ES-I3 (cell line): Measurements from ENCODE around the gene COL6A3.

Experiments used
- H3K36me3 ChIP-seq: 2 replicates; pipeline ENCODE4 v1.6.1; 2013; ENCODE audit warnings: mild to moderate bottlenecking, low read length, control low read depth, moderate library complexity; ENCODE audit not compliant: insufficient read depth
- H3K4me1 ChIP-seq: 2 replicates; pipeline ENCODE4 v1.6.1; 2013; ENCODE audit warnings: mild to moderate bottlenecking, control low read depth, low read length; ENCODE audit not compliant: insufficient read depth
- H3K9ac ChIP-seq: 2 replicates; pipeline ENCODE4 v1.6.1; 2013; ENCODE audit warnings: low read depth, mild to moderate bottlenecking, low read length, moderate library complexity
- H3K9me3 ChIP-seq: 2 replicates; pipeline ENCODE4 v1.6.1; 2013; ENCODE audit warnings: mild to moderate bottlenecking, low read length, moderate library complexity; ENCODE audit not compliant: control insufficient read depth, insufficient read depth

COL6A3 gene

GRCh38 chr2:237413777-237414661, at the start of gene COL6A3:
Gene COL6A3, minus strand, starts transcription at chr2:237414164. Its CDS starts 17,347 bp downstream, at chr2:237396817.
- Histone ChIP-seq H3K9ac (no peak within 1 kb of the TSS), H3K36me3 (no peaks in the 10 kb centered on the region), H3K9me3 (no peaks in the 10 kb centered on the region), H3K4me1 (no peaks in the 10 kb centered on the region; the same call in 1 of the 2 replicates)

DNA sequence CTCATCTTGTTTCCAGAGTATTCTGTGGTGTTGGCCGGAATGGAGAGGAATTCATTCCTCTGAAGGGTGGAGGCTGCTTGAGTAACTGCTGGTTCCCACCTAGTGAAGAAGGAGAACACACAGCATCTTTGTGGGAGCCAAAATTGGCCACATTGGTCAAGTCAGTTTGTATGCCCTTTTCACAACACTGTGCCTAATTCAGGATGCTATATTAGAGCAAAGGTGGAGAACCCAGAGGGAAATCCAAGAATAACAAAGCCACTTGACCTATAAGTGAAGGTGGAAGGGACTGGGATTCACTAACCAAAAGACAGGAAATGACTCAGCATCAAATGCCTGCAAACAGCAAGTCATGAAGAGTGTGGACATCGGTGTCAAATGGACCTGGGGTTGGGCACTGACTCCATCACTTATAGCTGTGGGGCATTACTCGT, 45.8 kb upstream of the COL6A3 start:
- Histone ChIP-seq H3K9ac (no peak overlapping the region), H3K9me3 (no peaks in the 10 kb centered on the region; the same call in 1 of the 2 replicates), H3K36me3 (no peaks in the 10 kb centered on the region), H3K4me1 (peaks cover 7% of the 10 kb centered on the region; the same call in 1 of the 2 replicates)

DNA sequence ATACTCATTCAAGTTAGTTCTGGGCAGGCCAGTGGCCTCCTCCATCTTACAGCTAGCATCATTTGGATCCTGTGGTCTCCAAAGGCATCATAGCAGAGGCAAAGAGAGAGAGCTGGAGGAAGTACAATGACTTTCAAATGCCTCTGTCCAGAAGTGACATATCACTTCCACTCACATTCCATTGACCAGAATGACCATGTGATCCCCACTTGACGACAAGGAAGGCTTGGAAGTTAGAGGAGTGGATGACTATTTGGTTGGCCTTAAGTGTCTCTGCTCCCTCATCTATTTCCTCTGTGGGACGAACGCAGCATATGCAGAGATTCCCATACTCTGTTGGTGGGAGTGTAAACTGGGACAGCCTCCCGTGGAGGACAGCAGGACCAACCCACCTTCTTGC, 45.3 kb upstream of the COL6A3 start:
- Histone ChIP-seq H3K9me3 (no peaks in the 10 kb centered on the region; the same call in 1 of the 2 replicates), H3K36me3 (no peaks in the 10 kb centered on the region), H3K4me1 (peaks cover 7% of the 10 kb centered on the region; the same call in 1 of the 2 replicates), H3K9ac (no peak overlapping the region)

DNA sequence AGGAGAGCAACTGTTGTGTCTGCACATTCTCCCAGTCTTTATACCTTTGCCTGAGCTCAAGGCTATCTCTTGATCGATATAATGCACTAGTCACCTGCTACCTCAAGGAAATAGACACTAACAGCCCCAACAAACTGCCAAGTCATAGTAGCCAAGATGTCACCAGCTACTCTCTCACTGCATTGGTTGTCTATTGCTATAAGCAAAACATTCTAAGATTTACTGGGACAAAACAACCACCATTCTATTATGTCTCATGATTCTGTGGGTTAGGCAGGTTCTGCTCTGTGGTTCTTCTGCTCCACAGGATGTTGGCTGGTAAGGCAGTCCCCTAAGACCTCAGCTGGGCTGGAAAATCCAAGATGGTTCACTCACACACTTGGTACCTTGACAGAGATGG, 44.6 kb upstream of the COL6A3 start:
- no peak overlapping the region for H3K9ac ChIP-seq
- peaks cover 7% of the 10 kb centered on the region; the same call in 1 of the 2 replicates for H3K4me1 ChIP-seq
- H3K9me3 ChIP-seq: no peaks in the 10 kb centered on the region; the same call in 1 of the 2 replicates
- no peaks in the 10 kb centered on the region for H3K36me3 ChIP-seq

GRCh38 chr2:237457388-237457941, 43.5 kb upstream of the COL6A3 start:
- Histone ChIP-seq H3K9ac (no peak overlapping the region), H3K9me3 (no peaks in the 10 kb centered on the region; the same call in 1 of the 2 replicates), H3K4me1 (peaks cover 8% of the 10 kb centered on the region; the same call in 1 of the 2 replicates), H3K36me3 (no peaks in the 10 kb centered on the region)

- Histone ChIP-seq H3K36me3 (no peaks in the 10 kb centered on the region), H3K9ac (no peak overlapping the region), H3K9me3 (no peaks in the 10 kb centered on the region; the same call in 1 of the 2 replicates), H3K4me1 (peaks cover 17% of the 10 kb centered on the region; the same call in 1 of the 2 replicates)
Observed at GRCh38 chr2:237456200-237456843, 42.4 kb upstream of the COL6A3 start.

DNA sequence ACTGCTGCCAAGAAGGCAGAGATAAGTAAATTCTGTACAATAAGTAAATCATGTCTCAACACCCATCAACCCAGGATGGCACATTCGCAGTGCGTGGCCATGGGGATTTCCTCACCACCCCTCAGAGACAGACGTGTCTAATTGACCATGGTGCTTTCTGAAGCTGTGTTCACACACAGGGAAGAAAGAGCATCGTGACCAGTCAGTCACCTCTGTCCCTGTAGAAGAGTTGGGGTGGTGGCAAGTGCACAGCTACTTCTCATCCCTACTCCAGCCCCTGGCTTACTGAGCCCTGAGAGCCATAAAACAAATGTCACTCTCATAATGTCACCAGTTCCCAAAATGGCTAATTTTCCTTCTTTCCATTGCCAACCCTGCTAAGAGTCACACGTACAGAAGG, 41.8 kb upstream of the COL6A3 start:
- H3K9me3 ChIP-seq: no peaks in the 10 kb centered on the region; the same call in 1 of the 2 replicates
- H3K9ac ChIP-seq: no peak overlapping the region
- no peaks in the 10 kb centered on the region for H3K36me3 ChIP-seq
- peaks cover 17% of the 10 kb centered on the region; the same call in 1 of the 2 replicates for H3K4me1 ChIP-seq

DNA sequence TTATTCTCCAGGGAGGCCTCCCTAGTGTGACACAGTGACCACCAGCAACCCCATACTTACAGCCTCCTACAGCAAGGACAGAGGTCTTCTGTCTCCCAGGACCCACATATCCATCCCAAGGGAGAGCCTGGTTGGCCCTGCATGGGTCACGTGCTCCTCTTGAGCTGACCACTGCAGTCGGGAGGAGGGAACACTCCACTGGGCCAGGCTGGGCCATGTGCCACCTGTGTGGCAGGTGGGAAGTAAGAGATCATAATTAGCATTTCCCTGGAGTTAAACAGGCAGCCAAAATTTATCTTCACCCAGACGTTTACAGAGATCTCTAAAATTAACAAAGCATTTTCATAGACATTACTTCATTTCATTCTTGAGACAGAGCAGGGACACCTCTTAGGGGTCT, 39.7 kb upstream of the COL6A3 start:
- Histone ChIP-seq H3K9me3 (no peaks in the 10 kb centered on the region), H3K4me1 (peaks cover 10% of the 10 kb centered on the region; the same call in 1 of the 2 replicates), H3K36me3 (no peaks in the 10 kb centered on the region), H3K9ac (no peak overlapping the region)

- Histone ChIP-seq H3K9me3 (no peaks in the 10 kb centered on the region), H3K9ac (no peak overlapping the region), H3K36me3 (no peaks in the 10 kb centered on the region), H3K4me1 (peaks cover 10% of the 10 kb centered on the region; the same call in 1 of the 2 replicates)
Observed at GRCh38 chr2:237452861-237453260, 38.9 kb upstream of the COL6A3 start.

DNA sequence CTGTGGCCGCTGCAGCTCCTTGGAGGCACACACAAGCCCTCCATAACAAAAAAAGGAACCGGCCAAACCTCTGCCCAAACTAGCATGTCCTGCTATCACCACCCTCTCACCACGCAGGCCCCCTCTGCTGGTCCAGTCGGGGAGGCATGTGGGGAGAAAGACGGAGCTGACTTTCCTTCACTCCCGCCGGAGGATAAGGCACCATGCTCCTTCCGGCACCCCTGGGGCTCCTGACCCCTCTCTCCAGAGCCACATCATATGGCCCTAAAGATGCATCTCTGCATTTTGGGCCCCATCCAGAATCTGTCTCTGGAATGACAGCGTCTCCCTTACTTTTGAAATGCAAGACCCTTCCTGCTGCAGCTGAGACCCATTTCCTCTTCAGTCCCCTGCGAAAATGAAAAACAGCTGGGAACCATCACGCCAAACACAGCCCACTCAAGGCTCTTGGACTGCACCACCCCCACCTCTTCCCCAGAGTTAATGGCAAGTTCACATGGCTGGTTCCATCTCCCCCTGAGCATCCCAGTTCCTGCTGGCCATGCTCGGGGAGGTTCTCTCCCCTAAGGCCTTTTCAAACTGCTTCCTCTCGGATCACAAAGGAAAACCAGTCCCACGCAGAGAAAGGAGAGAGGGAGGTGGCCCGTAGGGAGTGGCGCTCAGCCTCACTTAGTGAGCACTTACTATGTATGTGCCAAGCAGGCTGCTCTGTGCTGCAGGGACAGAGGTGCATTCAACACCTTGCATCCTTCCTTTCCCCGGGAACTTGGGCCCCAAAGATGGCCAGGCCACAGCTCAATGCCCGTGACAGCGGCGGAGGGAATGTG, 37.9 kb upstream of the COL6A3 start:
- H3K9me3 ChIP-seq: no peaks in the 10 kb centered on the region
- H3K9ac ChIP-seq: no peak overlapping the region
- peaks cover 10% of the 10 kb centered on the region; the same call in 1 of the 2 replicates for H3K4me1 ChIP-seq
- H3K36me3 ChIP-seq: no peaks in the 10 kb centered on the region

GRCh38 chr2:237450583-237450982, 36.6 kb upstream of the COL6A3 start:
- Histone ChIP-seq H3K9ac (no peak overlapping the region), H3K9me3 (no peaks in the 10 kb centered on the region), H3K36me3 (no peaks in the 10 kb centered on the region), H3K4me1 (peaks cover 10% of the 10 kb centered on the region; the same call in 1 of the 2 replicates)

DNA sequence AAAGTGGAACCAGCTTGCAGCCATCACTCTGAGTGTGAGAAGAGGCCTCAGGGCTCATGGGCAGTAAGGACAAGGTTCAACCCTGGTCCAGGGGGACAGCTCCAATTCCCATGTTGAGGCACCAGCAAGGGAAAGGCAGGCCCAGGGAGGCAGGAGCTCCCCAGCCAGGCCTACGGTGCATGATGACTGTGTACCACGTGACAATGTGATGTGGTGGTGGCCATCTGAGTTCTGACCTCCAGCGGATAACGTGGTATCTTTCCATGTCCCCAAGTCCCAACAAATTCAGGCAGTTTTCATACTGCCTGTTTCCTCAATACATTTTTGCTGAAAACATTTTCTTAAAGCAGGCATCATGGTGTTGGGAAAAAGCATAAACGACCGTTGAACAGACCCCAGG, 36.1 kb upstream of the COL6A3 start:
- H3K4me1 ChIP-seq: peaks cover 10% of the 10 kb centered on the region; the same call in 1 of the 2 replicates
- no peak overlapping the region for H3K9ac ChIP-seq
- no peaks in the 10 kb centered on the region for H3K36me3 ChIP-seq
- H3K9me3 ChIP-seq: no peaks in the 10 kb centered on the region

GRCh38 chr2:237449193-237449881, 35.4 kb upstream of the COL6A3 start:
- Histone ChIP-seq H3K9me3 (no peaks in the 10 kb centered on the region), H3K4me1 (peaks cover 10% of the 10 kb centered on the region; the same call in 1 of the 2 replicates), H3K36me3 (no peaks in the 10 kb centered on the region), H3K9ac (no peak overlapping the region)
